ENCODE results near the gene CYP26C1. TPM values are rescaled to one million over a fixed set of nuclear protein-coding genes. Genes with fewer than 3 reads are reported as not detected.
A peak's percentile ranks its signal among the peaks of the same experiment; 100 is the strongest.

CYP26C1 gene
- total RNA-seq, 4 donors from 2014 or later = not detected

GRCh38 chr10:93074597-93075368 is 14.2 kb downstream of the CYP26C1 start:
- in situ Hi-C loops (cut with MboI; ENCODE audit: low pct_ligation_motif_present in 1 of 4, low pct_unique_long_range_greater_than_20kb in 1 of 4, low sequenced_read_pairs in 3 of 4) = loop anchor here in 1 of 4 donors (25.0 kb wide), 1 partner anchor 438 kb away; no protein-coding TSS in a partner anchor
- intact Hi-C loops (cut with DNase I; ENCODE audit: low total_unique reads) = no loop called here

GRCh38 chr10:93075369-93076221 is 15.0 kb downstream of the CYP26C1 start:
- TF ChIP-seq CTCF (IDR thresholded peaks at IDR 0.05) = no peak
- TF ChIP-seq EP300 (IDR thresholded peaks at IDR 0.05; ENCODE audit: low read depth) = no peak
- TF ChIP-seq POLR2A (IDR thresholded peaks at IDR 0.05) = no peak
- no peak for TF ChIP-seq POLR2AphosphoS5 (IDR thresholded peaks at IDR 0.05)
- H3K27me3 ChIP-seq = peaks cover 97% of the 10 kb centered on the region

More at GRCh38 chr10:93074597-93075368, 14.2 kb downstream of the CYP26C1 start:
- Histone ChIP-seq H3K27me3 (peaks cover 100% of the 10 kb centered on the region), H3K9me3 (no peaks in the 10 kb centered on the region), H3K4me3 (peak overlapping the region in 1 of 4 donors; percentile 38), H3K27ac (no peak overlapping the region), H3K4me1 (peaks cover 17 to 39% (median 30%) of the 10 kb centered on the region in 4 donors), H3K36me3 (no peaks in the 10 kb centered on the region)
- DNase-seq = no peak
- 16% methylated on average over 47 of the region's 67 CpGs; no CpG with 5 or more reads in 1 of the 2 donors for WGBS, 2 donors (ENCODE audit: low coverage in 1 of 2)
- TF ChIP-seq EP300 (IDR thresholded peaks at IDR 0.05; ENCODE audit: low read depth) = no peak
- TF ChIP-seq POLR2AphosphoS5 (IDR thresholded peaks at IDR 0.05) = no peak
- no peak for TF ChIP-seq POLR2A (IDR thresholded peaks at IDR 0.05)
- TF ChIP-seq CTCF (IDR thresholded peaks at IDR 0.05) = no peak

GRCh38 chr10:93076871-93077270 is 16.3 kb downstream of the CYP26C1 start:
- H3K4me3 ChIP-seq = no peak overlapping the region
- H3K4me1 ChIP-seq = peaks cover 15 to 34% (median 32%) of the 10 kb centered on the region in 4 donors
- in situ Hi-C loops (cut with MboI; ENCODE audit: low pct_ligation_motif_present in 1 of 4, low pct_unique_long_range_greater_than_20kb in 1 of 4, low sequenced_read_pairs in 3 of 4) = loop anchor here in 1 of 4 donors (25.0 kb wide), 1 partner anchor 435 kb away; no protein-coding TSS in a partner anchor
- no peak overlapping the region for H3K27ac ChIP-seq
- intact Hi-C loops (cut with DNase I; ENCODE audit: low total_unique reads) = no loop called here
- 30 to 51% methylated on average over 1 to 2 of the region's 2 CpGs for WGBS, 2 donors (ENCODE audit: low coverage in 1 of 2)
- DNase-seq = no peak
- peaks cover 88% of the 10 kb centered on the region for H3K27me3 ChIP-seq
- no peak for TF ChIP-seq POLR2A (IDR thresholded peaks at IDR 0.05)
- TF ChIP-seq EP300 (IDR thresholded peaks at IDR 0.05; ENCODE audit: low read depth) = no peak
- TF ChIP-seq CTCF (IDR thresholded peaks at IDR 0.05) = no peak
- TF ChIP-seq POLR2AphosphoS5 (IDR thresholded peaks at IDR 0.05) = no peak
- no peaks in the 10 kb centered on the region for H3K36me3 ChIP-seq
- no peaks in the 10 kb centered on the region for H3K9me3 ChIP-seq

More at GRCh38 chr10:93075369-93076221, 15.0 kb downstream of the CYP26C1 start:
- Histone ChIP-seq H3K36me3 (no peaks in the 10 kb centered on the region), H3K9me3 (no peaks in the 10 kb centered on the region), H3K27ac (no peak overlapping the region), H3K4me1 (peaks cover 17 to 39% (median 33%) of the 10 kb centered on the region in 4 donors), H3K4me3 (no peak overlapping the region)
- intact Hi-C loops (cut with DNase I; ENCODE audit: low total_unique reads) (no loop called here), in situ Hi-C loops (cut with MboI; ENCODE audit: low pct_ligation_motif_present in 1 of 4, low pct_unique_long_range_greater_than_20kb in 1 of 4, low sequenced_read_pairs in 3 of 4) (loop anchor here in 1 of 4 donors (25.0 kb wide), 1 partner anchor 437 kb away; no protein-coding TSS in a partner anchor)
- DNase-seq = no peak
- WGBS, 2 donors (ENCODE audit: low coverage in 1 of 2) = 27 to 30% methylated on average over 14 to 25 of the region's 25 CpGs
